ENCODE results near the gene BAZ1B.

DNA sequence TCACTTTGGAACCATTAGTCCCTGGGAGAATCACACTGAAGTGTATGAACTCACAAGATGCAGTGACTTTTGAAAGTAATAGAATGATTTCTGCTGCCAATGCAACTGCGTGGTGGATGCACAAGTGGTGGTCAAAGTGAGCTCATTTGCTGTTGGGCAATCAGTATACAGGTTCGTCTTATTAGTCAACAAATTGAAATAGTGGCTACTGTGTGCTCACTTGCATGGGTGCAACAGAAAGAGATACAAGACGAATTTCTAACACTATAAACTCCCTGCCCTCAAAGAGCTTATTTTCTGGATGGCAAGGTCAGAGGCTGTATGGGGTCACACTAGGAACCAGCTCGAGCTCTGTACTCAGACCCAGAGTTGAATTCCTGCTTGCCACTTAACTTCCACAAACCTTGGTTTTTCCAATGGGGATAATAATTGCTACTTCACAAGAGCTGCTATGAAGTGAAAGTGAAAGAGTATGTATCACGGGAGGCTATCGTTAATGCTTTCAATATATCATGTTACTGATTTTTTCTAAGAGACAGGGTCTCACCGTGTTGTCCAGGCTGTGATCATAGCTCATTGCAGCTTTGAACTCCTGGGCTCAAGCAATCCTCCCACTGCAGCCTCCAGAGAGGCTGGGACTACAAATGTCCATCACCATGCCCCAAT, 43.7 kb upstream of the BAZ1B start:
- TF ChIP-seq, protein P1, sequence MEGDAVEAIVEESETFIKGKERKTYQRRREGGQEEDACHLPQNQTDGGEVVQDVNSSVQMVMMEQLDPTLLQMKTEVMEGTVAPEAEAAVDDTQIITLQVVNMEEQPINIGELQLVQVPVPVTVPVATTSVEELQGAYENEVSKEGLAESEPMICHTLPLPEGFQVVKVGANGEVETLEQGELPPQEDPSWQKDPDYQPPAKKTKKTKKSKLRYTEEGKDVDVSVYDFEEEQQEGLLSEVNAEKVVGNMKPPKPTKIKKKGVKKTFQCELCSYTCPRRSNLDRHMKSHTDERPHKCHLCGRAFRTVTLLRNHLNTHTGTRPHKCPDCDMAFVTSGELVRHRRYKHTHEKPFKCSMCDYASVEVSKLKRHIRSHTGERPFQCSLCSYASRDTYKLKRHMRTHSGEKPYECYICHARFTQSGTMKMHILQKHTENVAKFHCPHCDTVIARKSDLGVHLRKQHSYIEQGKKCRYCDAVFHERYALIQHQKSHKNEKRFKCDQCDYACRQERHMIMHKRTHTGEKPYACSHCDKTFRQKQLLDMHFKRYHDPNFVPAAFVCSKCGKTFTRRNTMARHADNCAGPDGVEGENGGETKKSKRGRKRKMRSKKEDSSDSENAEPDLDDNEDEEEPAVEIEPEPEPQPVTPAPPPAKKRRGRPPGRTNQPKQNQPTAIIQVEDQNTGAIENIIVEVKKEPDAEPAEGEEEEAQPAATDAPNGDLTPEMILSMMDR (IDR thresholded peaks at IDR 0.05) = no peak
- no peak for TF ChIP-seq ZFX (IDR thresholded peaks at IDR 0.05; ENCODE audit: borderline replicate concordance)
